K562 (cell line): ENCODE data around the gene PIGM. TPM values are rescaled to one million over a fixed set of nuclear protein-coding genes. Genes with fewer than 3 reads are reported as not detected.

Source experiments
- BACH1 ChIP-seq: fragments of 200-800 bp; sonication (Bioruptor generic); IDR thresholded peaks from 2 replicates; pipeline ENCODE4 v1.6.1; 2016; ENCODE audit warnings: missing genetic modification characterization, missing compliant biosample characterization
- C11orf30 ChIP-seq: fragments of 450-650 bp; IDR thresholded peaks from 2 replicates; pipeline ENCODE4 v1.6.1; 2016; ENCODE audit warnings: low read depth, mild to moderate bottlenecking
- CBFA2T2 ChIP-seq: fragments of 450-650 bp; conservative IDR thresholded peaks from 2 replicates; pipeline ENCODE4 v1.6.1; 2017; ENCODE audit warnings: mild to moderate bottlenecking
- CBX8 ChIP-seq: fragments of 200-600 bp; sonication (generic); IDR thresholded peaks from 2 replicates; pipeline ENCODE4 v1.6.1; 2012; ENCODE audit warnings: borderline replicate concordance, mixed run types, low read depth, mild to moderate bottlenecking, moderate library complexity, mixed read lengths, low read length, control low read depth, inconsistent platforms; ENCODE audit not compliant: poor library complexity, severe bottlenecking; ENCODE audit errors: extremely low read depth
- CGGBP1 ChIP-seq: fragments of 250-450 bp; sonication (Bioruptor Pico); IDR thresholded peaks from 2 replicates; pipeline ENCODE4 v1.9.0; 2021; ENCODE audit warnings: mild to moderate bottlenecking
- E2F1 ChIP-seq: sonication (generic); formaldehyde crosslinking; IDR thresholded peaks from 2 replicates; pipeline ENCODE4 v1.8.1; 2023; ENCODE audit warnings: mild to moderate bottlenecking, missing genetic modification reagents, moderate library complexity
- ETS1 ChIP-seq: conservative IDR thresholded peaks from 2 replicates; pipeline ENCODE4 v1.6.1; 2011; ENCODE audit warnings: low read depth, mild to moderate bottlenecking, low read length; ENCODE audit not compliant: control insufficient read depth
- HIVEP1 ChIP-seq: fragments of 250-450 bp; sonication (Bioruptor Pico); IDR thresholded peaks from 2 replicates; pipeline ENCODE4 v1.4.0; 2020; ENCODE audit warnings: mild to moderate bottlenecking
- JUNB ChIP-seq: fragments of 450-650 bp; formaldehyde crosslinking; conservative IDR thresholded peaks from 2 replicates; pipeline ENCODE4 v1.4.0; 2020; ENCODE audit warnings: mild to moderate bottlenecking
- NCOA1 ChIP-seq: fragments of 450-650 bp; IDR thresholded peaks from 2 replicates; pipeline ENCODE4 v1.6.1; 2016; ENCODE audit warnings: low read depth
- NELFE ChIP-seq: IDR thresholded peaks from 2 replicates; pipeline ENCODE4 v1.6.1; 2011; ENCODE audit warnings: mild to moderate bottlenecking; ENCODE audit not compliant: insufficient read depth, insufficient read length
- RBM14 ChIP-seq: fragments of 200-400 bp; formaldehyde crosslinking; IDR thresholded peaks from 2 replicates; pipeline ENCODE4 v1.6.1; 2018; ENCODE audit warnings: low read depth, mild to moderate bottlenecking, low read length, moderate library complexity, borderline replicate concordance; ENCODE audit not compliant: insufficient read depth
- RBM22 ChIP-seq: fragments of 200-400 bp; formaldehyde crosslinking; IDR thresholded peaks from 2 replicates; pipeline ENCODE4 v1.6.1; 2018; ENCODE audit warnings: low read length, low read depth; ENCODE audit not compliant: poor library complexity, severe bottlenecking
- RCOR1 ChIP-seq, 2 experiments: IDR thresholded peaks; 2 replicates each; pipeline ENCODE4 v1.6.1; 2012; ENCODE audit warnings: low read depth in 2 of 2, low read length in 2 of 2, borderline replicate concordance in 1 of 2, improper control_type of control experiment in 1 of 2
- RFX7 ChIP-seq: fragments of 250-450 bp; sonication (Bioruptor Pico); IDR thresholded peaks from 2 replicates; pipeline ENCODE4 v1.5.1; 2021; ENCODE audit warnings: mild to moderate bottlenecking
- SMAD1 ChIP-seq: fragments of 150-350 bp; IDR thresholded peaks from 2 replicates; pipeline ENCODE4 v1.6.1; 2014; ENCODE audit warnings: low read length, low read depth; ENCODE audit not compliant: partially characterized antibody
- TAF9B ChIP-seq: fragments of 450-650 bp; IDR thresholded peaks from 2 replicates; pipeline ENCODE4 v1.6.1; 2018; ENCODE audit warnings: mild to moderate bottlenecking; ENCODE audit not compliant: partially characterized antibody
- U2AF2 ChIP-seq: fragments of 200-400 bp; formaldehyde crosslinking; optimal IDR thresholded peaks from 2 replicates; pipeline ENCODE3; 2017; ENCODE audit warnings: low read depth, mild to moderate bottlenecking, low read length
- ZNF143 ChIP-seq: sonication (generic); formaldehyde crosslinking; IDR thresholded peaks from 2 replicates; pipeline ENCODE4 v1.9.0; 2022; ENCODE audit warnings: mild to moderate bottlenecking, missing genetic modification reagents
- ZNF217 ChIP-seq: sonication (generic); formaldehyde crosslinking; IDR thresholded peaks from 2 replicates; pipeline ENCODE4 v1.8.0; 2022; ENCODE audit warnings: mild to moderate bottlenecking, missing genetic modification reagents
- ZNF347 ChIP-seq: fragments of 450-650 bp; formaldehyde crosslinking; IDR thresholded peaks from 2 replicates; pipeline ENCODE4 v1.4.0; 2020; ENCODE audit warnings: low read depth, mild to moderate bottlenecking, moderate library complexity
- ZNF444 ChIP-seq: fragments of 250-450 bp; sonication (Bioruptor Pico); IDR thresholded peaks from 2 replicates; pipeline ENCODE4 v1.4.0; 2020; ENCODE audit warnings: mild to moderate bottlenecking, moderate library complexity
- ZNF561 ChIP-seq: fragments of 450-650 bp; formaldehyde crosslinking; conservative IDR thresholded peaks from 2 replicates; pipeline ENCODE4 v1.4.0; 2020; ENCODE audit warnings: mild to moderate bottlenecking, moderate library complexity
- ZNF586 ChIP-seq: fragments of 450-650 bp; formaldehyde crosslinking; conservative IDR thresholded peaks from 2 replicates; pipeline ENCODE4 v1.4.0; 2020; ENCODE audit warnings: mild to moderate bottlenecking, moderate library complexity
- ZNF740 ChIP-seq, 3 experiments: fragments of 200-800 bp in 1 of 3; sonication (Bioruptor generic) in 1 of 3; sonication (generic) in 1 of 3; formaldehyde crosslinking in 1 of 3; IDR thresholded peaks; 2 replicates each; pipeline versions ENCODE4 v1.6.1 to v1.8.0; 2016 to 2022; ENCODE audit warnings: mild to moderate bottlenecking in 2 of 3, missing compliant biosample characterization in 2 of 3, missing genetic modification characterization in 2 of 3, missing genetic modification reagents in 1 of 3
- polyA plus RNA-seq, 8 experiments: library from polyadenylated mRNA; depleted of rRNA in 4 of 8; stranded (reverse) in 5 of 8; unstranded in 3 of 8; fragments of >200 nt; fragmentation: Nextera tagmentation in 2 of 8; fragmentation: Illumina TruSeq in 1 of 8; extraction: Ambion mirVana in 2 of 8; extraction: Trizol in 1 of 8; gene quantifications; 2 replicates each; pipeline versions ENCODE4 v1.2.1 to v1.2.3, GENCODE V29; 2011 to 2014; ENCODE audit warnings: inconsistent platforms in 1 of 8, missing spikeins in 1 of 8
- total RNA-seq, 7 experiments: library from RNA; depleted of rRNA in 6 of 7; stranded (reverse); fragments of >200 nt in 6 of 7; fragmentation: Illumina TruSeq in 2 of 7; extraction: Trizol in 2 of 7; gene quantifications; 2 replicates each; pipeline versions ENCODE4 v1.2.1 to v1.2.3, GENCODE V29; 2011 to 2021; ENCODE audit warnings: low replicate concordance in 1 of 7

Gene PIGM
- total and polyA plus RNA-seq, 9 of the 15 experiments (the other 6 are each of a cell fraction or from before 2014, with no cell fraction given), result 2.6 to 6.7 (median 4.3) TPM

GRCh38 chr1:160046494-160047110 is 14.8 kb upstream of the PIGM start (continued):
- TF ChIP-seq RBM22 (no peak), U2AF2 (no peak), ZNF217 (CRISPR knock-in tag) (no peak), CGGBP1 (no peak), ZNF561 (no peak), SMAD1 (peak; percentile 31), RBM14 (no peak), ETS1 (peak; percentile 93), E2F1 (no peak), TAF9B (peak; percentile 90), ZNF740 (CRISPR knock-in tag; IDR thresholded peaks at IDR 0.05) (no peak; the same call in 1 of the 2 replicates), ZNF740 (tag; IDR thresholded peaks at IDR 0.05) (peak in 1 of 2 experiments; percentile 65; a peak in 2 of 4 replicates), NELFE (no peak), JUNB (no peak), RFX7 (CRISPR knock-in tag) (no peak), CBFA2T2 (peak; percentile 99), ZNF143 (CRISPR knock-in tag) (no peak), ZNF444 (no peak), RCOR1 (IDR thresholded peaks at IDR 0.05; ENCODE audit: borderline replicate concordance in 1 of 2, low read depth in 2 of 2, low read length in 2 of 2) (peak; percentile 96 to 97), ZNF347 (CRISPR knock-in tag) (no peak), HIVEP1 (CRISPR knock-in tag) (no peak), BACH1 (peak; percentile 90), C11orf30 (no peak), NCOA1 (peak; percentile 78), ZNF586 (CRISPR knock-in tag) (no peak), CBX8 (no peak)
